ENCODE data around the gene TNFRSF25. TPM values are rescaled to one million over a fixed set of nuclear protein-coding genes. Genes with fewer than 3 reads are reported as not detected.

The TNFRSF25 gene
- total RNA-seq, 4 donors from 2014 or later = 31.0 to 88.4 (median 61.5) TPM

DNA sequence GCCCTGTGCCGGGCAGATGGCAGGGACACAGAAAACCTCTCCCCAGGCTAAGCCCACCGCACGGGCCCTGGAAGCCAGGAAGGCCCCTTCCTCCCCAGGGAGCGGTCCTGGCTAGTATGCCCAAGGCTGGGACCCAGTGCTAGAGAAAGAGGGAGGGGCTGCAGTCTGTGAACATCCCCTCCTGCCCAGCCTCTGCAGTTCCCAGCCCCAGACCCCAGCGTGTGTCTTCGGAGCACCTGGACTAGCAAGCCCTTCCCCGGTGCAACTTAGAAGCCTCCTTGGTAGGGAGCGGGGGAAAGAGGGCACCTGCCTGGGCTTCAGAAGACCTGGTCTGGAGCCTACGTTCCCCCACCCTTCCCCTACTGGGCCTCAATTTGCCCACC, 23.4 kb upstream of the TNFRSF25 start:
- Histone ChIP-seq H3K27me3 (peaks cover 0 to 16% of the 10 kb centered on the region in 2 donors), H3K4me1 (peaks cover 0 to 48% (median 13%) of the 10 kb centered on the region in 4 donors), H3K36me3 (no peaks in the 10 kb centered on the region), H3K4me3 (no peak overlapping the region), H3K27ac (no peak overlapping the region), H3K9me3 (no peaks in the 10 kb centered on the region)
- no peak for DNase-seq
- no peak for TF ChIP-seq POLR2A (IDR thresholded peaks at IDR 0.05)
- TF ChIP-seq, protein P1, sequence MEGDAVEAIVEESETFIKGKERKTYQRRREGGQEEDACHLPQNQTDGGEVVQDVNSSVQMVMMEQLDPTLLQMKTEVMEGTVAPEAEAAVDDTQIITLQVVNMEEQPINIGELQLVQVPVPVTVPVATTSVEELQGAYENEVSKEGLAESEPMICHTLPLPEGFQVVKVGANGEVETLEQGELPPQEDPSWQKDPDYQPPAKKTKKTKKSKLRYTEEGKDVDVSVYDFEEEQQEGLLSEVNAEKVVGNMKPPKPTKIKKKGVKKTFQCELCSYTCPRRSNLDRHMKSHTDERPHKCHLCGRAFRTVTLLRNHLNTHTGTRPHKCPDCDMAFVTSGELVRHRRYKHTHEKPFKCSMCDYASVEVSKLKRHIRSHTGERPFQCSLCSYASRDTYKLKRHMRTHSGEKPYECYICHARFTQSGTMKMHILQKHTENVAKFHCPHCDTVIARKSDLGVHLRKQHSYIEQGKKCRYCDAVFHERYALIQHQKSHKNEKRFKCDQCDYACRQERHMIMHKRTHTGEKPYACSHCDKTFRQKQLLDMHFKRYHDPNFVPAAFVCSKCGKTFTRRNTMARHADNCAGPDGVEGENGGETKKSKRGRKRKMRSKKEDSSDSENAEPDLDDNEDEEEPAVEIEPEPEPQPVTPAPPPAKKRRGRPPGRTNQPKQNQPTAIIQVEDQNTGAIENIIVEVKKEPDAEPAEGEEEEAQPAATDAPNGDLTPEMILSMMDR (IDR thresholded peaks at IDR 0.05) = no peak

DNA sequence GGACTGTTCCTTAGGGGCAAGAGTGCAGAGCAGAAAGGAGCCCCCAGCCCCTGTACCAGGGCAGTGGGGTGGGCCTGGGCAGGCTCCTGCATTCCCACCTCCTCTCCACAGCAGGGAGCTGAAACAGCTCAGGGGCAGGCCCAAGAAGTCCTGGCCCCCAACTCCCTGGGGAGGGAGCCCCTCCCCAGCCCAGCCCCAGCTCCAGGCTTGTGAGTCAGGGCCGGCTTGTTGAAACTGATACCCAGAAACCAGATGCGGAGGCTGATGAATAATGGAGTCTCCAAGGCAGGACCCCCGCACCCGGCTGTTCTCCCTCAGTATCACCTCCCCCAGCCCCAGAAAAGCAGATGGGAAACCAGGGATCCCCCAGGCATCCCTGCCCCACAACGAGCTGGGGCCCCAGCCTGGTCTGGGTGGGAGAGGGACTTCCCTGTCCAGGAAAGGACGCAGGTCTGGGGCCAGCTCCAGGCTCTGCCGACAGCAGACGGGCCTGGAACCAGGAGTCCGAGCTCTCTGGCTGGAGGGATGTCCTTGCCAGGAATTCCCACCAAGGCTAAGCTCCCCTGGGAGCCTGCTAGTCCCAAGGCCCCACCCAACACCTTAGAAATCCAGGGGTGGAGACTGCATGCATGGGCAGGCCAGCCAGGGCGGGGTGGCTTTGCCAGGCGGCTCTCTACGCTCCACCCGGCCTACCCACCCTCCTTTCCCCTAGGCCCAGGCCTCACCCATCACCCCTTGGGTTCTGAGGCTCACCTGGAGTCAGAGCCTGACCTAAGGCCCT, 22.8 kb upstream of the TNFRSF25 start:
- H3K4me3 ChIP-seq = no peak overlapping the region
- H3K4me1 ChIP-seq = peaks cover 0 to 48% (median 13%) of the 10 kb centered on the region in 4 donors
- no peak for DNase-seq
- peaks cover 0 to 16% of the 10 kb centered on the region in 2 donors for H3K27me3 ChIP-seq
- no peaks in the 10 kb centered on the region for H3K9me3 ChIP-seq
- TF ChIP-seq POLR2A (IDR thresholded peaks at IDR 0.05) = no peak
- no peak overlapping the region for H3K27ac ChIP-seq
- H3K36me3 ChIP-seq = no peaks in the 10 kb centered on the region

DNA sequence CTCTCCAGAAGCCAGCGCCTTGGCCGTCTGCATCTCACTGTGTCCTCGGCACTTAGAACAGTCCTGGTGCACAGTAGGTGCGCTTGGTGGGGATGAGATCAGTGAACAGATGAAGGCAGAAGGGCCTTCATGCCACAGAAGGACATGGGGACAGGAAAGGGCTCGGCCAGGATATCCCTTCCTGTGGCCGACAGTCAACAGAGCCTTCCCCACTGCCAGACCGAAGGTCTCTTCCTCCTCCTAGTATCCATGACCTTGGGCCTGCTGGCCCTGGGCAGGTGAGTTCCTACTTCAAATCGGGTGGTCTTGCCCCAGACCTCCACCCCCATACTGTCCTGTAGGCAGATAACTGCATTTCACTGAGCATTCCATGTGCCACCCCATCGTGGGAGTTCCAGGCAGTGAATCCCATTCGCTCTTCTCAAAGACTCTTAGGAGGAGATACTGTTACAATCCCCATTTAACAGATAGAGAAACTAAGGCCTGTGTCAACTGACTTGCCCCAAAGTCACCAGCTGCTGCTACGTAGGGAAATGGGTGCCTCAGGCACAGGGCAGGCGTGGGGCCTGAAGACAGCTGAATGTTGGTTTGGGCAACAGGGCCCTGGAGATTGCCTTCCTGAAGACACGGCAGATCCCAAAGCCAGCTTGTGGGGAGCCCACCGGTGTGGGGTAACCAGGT, 22.0 kb upstream of the TNFRSF25 start:
- H3K4me3 ChIP-seq = no peak overlapping the region
- H3K4me1 ChIP-seq = peaks cover 0 to 48% (median 13%) of the 10 kb centered on the region in 4 donors
- TF ChIP-seq, protein P1 (IDR thresholded peaks at IDR 0.05) = no peak
- no peak for TF ChIP-seq POLR2A (IDR thresholded peaks at IDR 0.05)
- no peaks in the 10 kb centered on the region for H3K36me3 ChIP-seq
- no peak for DNase-seq
- peaks cover 0 to 16% of the 10 kb centered on the region in 2 donors for H3K27me3 ChIP-seq
- H3K27ac ChIP-seq = no peak overlapping the region
- no peaks in the 10 kb centered on the region for H3K9me3 ChIP-seq

DNA sequence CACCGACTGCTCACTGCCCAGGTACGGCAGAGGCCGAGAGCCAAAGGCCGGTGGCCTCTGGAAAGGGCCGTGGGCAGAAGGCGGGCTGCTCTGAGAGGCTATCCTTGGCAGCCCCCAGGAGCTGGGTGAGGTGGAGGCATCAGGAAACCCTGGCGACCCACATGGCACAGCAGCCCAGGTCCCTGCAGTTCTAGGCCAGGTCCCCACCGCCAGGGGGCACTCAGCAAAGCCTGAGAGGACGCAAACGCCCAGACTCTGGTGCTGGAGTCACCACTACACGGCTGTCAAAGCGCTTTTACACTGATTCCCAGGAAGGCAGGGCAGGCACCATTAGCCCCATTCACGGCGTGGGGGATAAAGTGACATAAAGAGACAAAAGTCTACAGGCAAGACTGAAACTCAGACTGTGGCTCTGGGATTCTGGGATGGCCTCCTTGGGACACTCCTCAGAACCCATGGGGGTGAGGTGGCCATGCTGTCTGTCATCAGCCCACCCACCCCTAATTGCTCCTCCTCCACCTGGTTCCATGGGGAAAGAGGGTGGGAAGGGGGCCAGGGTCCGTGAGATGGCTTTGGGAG, 20.5 kb upstream of the TNFRSF25 start:
- H3K27me3 ChIP-seq = peaks cover 0 to 16% of the 10 kb centered on the region in 2 donors

DNA sequence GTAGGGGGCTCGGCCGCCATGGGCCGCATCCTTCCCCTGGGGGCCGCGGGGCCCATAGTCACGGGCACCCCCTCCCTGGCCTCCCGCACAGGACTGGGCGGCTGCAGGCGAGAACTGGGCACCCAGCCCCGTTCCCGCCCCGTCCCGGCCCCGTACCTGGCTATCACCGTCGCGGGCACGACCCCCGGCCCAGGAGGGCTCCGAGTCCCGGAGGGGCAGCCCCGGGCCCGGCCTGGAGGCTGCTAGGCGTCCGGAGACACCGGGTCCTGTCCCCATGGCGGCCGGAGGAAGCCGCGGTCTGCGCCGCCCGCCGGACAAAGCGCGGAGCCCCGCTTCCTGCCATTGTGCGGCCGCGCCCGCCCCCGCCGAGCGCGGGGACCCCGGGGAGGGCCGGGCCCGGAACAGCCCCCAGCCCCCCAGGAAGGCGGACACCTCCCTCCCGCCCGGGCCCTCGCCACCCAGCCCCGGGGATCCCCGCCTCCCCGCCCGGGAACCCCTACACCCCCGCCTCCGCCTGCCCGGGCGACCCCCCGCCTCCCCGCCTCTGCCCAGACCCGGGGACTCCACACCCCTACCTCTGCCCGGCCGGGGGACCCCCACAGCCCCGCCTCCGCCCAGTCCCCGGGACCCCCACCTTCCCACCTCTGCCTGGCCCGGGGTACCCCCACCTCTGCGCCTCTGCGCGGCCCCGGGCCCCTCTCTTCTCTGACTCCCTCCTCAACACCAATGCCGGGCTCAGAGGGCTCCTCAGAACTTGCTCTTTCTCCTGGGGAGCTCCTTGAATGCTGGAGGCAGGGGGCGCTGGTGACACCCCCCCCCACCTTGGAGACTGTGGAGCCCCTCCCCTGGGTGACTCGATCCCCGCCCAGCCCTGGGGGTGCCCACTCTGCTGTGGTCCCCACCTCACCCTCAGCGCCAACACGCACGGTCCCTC, 19.5 kb upstream of the TNFRSF25 start:
- H3K4me3 ChIP-seq = peak overlapping the region; percentile 18 to 54 (median 40)
- H3K27me3 ChIP-seq = peaks cover 0 to 16% of the 10 kb centered on the region in 2 donors
- no peaks in the 10 kb centered on the region for H3K36me3 ChIP-seq
- TF ChIP-seq, protein P1 (IDR thresholded peaks at IDR 0.05) = no peak
- peak overlapping the region in 1 of 4 donors; percentile 11 for H3K27ac ChIP-seq
- H3K9me3 ChIP-seq = no peaks in the 10 kb centered on the region
- peaks cover 0 to 35% (median 10%) of the 10 kb centered on the region in 4 donors for H3K4me1 ChIP-seq
- DNase-seq = no peak

More for the DNA sequence above, 20.5 kb upstream of the TNFRSF25 start:
- peak overlapping the region in 1 of 4 donors; percentile 6 for H3K4me3 ChIP-seq
- H3K4me1 ChIP-seq = peaks cover 0 to 44% (median 12%) of the 10 kb centered on the region in 4 donors
- TF ChIP-seq POLR2A (IDR thresholded peaks at IDR 0.05) = no peak
- TF ChIP-seq, protein P1 (IDR thresholded peaks at IDR 0.05) = peak; percentile 67 to 87 (median 84)
- H3K27ac ChIP-seq = no peak overlapping the region
- peak; percentile 77 to 94 (median 90) for DNase-seq
- no peaks in the 10 kb centered on the region for H3K36me3 ChIP-seq
- no peaks in the 10 kb centered on the region for H3K9me3 ChIP-seq
